Activated T-cell treated with anti-CD3 and anti-CD28 coated beads, Interleukin-2, amount 50 U/mL, for 72 hours (primary cell): ENCODE results near the gene MS4A18. TPM values are rescaled to one million over a fixed set of nuclear protein-coding genes. Genes with fewer than 3 reads are reported as not detected.
A peak's percentile ranks its signal among the peaks of the same experiment; 100 is the strongest.

Source experiments
- ATAC-seq, 2 donors: fragments of 150-1000 bp; cut with Tn5 transposase; replicated peaks in 1 of 2; 2 replicates each; pipeline ENCODE4 v1.10.0; 2021; ENCODE audit warnings: moderate library complexity in 2 of 2, mild to moderate bottlenecking in 1 of 2
- DNase-seq, 2 donors: peaks; one replicate each; pipeline ENCODE4 v3.0.0; 2021 to 2022; ENCODE audit warnings: mixed read lengths in 1 of 2
- H3K27ac Mint-ChIP-seq: one replicate; pipeline ENCODE4 v1.8.0; 2022; ENCODE audit warnings: mild to moderate bottlenecking, moderate library complexity, mixed read lengths
- H3K27me3 Mint-ChIP-seq: one replicate; pipeline ENCODE4 v1.8.0; 2022; ENCODE audit warnings: low read depth, mixed read lengths
- H3K36me3 Mint-ChIP-seq, 2 donors: one replicate each; pipeline ENCODE4 v1.8.0; 2022; ENCODE audit warnings: mixed read lengths in 2 of 2, mild to moderate bottlenecking in 1 of 2; ENCODE audit not compliant: insufficient read depth in 2 of 2
- H3K4me1 Mint-ChIP-seq: one replicate; pipeline ENCODE4 v1.8.0; 2022; ENCODE audit warnings: low read depth, mixed read lengths
- H3K4me3 Mint-ChIP-seq, 2 donors: one replicate each; pipeline ENCODE4 v1.8.0; 2022; ENCODE audit warnings: mild to moderate bottlenecking in 2 of 2, mixed read lengths in 2 of 2, moderate library complexity in 2 of 2
- H3K9me3 Mint-ChIP-seq, 2 donors: one replicate each; pipeline ENCODE4 v1.8.0; 2022; ENCODE audit warnings: mixed read lengths in 2 of 2
- total RNA-seq, 2 donors: library from RNA; stranded (reverse); gene quantifications; one replicate each; pipeline ENCODE4 v1.2.3, GENCODE V29; 2022

Gene MS4A18
- total RNA-seq, 2 donors from 2014 or later: not detected

- Mint-ChIP-seq H3K9me3 (no peaks in the 10 kb centered on the region), H3K4me1 (peaks cover 11% of the 10 kb centered on the region), H3K27ac (no peak overlapping the region), H3K36me3 (no peaks in the 10 kb centered on the region), H3K4me3 (no peak overlapping the region), H3K27me3 (peaks cover 17% of the 10 kb centered on the region)
- peak; percentile 85 to 94 for ATAC-seq
- DNase-seq: peak; percentile 81 to 83
These were observed 51.0 kb downstream of the MS4A18 start for GRCh38 chr11:60775420-60775961.

- ATAC-seq: no peak
- DNase-seq: no peak
- H3K4me3 Mint-ChIP-seq: no peak overlapping the region
- peaks cover 17% of the 10 kb centered on the region for H3K27me3 Mint-ChIP-seq
- H3K9me3 Mint-ChIP-seq: no peaks in the 10 kb centered on the region
- peaks cover 11% of the 10 kb centered on the region for H3K4me1 Mint-ChIP-seq
- no peaks in the 10 kb centered on the region for H3K36me3 Mint-ChIP-seq
- no peak overlapping the region for H3K27ac Mint-ChIP-seq
These were observed 51.6 kb downstream of the MS4A18 start for GRCh38 chr11:60776167-60776566.

DNA sequence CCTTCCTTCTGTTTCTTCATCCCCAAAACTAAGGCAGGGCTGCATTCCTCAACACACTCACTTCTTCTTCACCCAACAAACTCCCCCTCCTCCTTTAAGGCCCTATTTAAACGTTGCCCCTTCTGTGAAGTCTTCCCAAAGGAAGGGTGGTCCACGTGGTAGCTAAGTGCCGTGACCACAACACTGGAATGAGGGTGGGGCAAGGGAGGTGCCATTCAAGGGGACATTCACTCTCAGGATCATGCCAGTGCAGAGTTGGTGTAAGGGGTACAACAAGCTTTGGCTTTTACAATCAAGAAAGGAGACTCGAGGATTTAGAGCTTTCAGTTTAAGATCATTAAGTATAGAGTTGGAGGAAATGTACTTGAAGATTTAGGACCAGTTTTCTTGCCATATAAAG, 52.6 kb downstream of the MS4A18 start:
- Mint-ChIP-seq H3K36me3 (no peaks in the 10 kb centered on the region), H3K27me3 (peaks cover 17% of the 10 kb centered on the region), H3K27ac (no peak overlapping the region), H3K9me3 (no peaks in the 10 kb centered on the region), H3K4me1 (peaks cover 11% of the 10 kb centered on the region), H3K4me3 (no peak overlapping the region)
- DNase-seq (no peak), ATAC-seq (no peak)

DNA sequence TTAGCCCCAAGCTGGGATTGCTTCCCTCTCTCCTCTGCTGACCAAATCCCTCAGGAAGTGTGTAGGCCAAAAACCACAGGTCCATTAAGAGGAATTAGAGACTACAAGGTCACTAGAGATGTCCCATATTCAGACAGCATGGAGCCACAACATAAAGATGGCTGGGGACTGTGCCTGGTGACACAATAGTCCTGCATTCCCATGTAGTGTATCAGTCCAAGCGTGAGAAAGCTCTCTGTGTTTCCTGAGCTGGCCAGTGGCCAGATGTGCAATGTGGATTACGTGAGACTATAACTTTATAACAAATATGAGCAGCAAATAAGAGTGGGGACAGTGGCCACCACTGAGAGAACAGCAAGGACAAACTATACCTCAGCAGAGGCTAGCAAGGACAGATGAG, 53.1 kb downstream of the MS4A18 start:
- Mint-ChIP-seq H3K9me3 (no peaks in the 10 kb centered on the region), H3K27ac (no peak overlapping the region), H3K4me1 (peaks cover 11% of the 10 kb centered on the region), H3K4me3 (no peak overlapping the region), H3K27me3 (peaks cover 17% of the 10 kb centered on the region), H3K36me3 (no peaks in the 10 kb centered on the region)
- DNase-seq: no peak
- no peak for ATAC-seq

- ATAC-seq: no peak
- Mint-ChIP-seq H3K36me3 (no peaks in the 10 kb centered on the region), H3K27ac (no peak overlapping the region), H3K27me3 (peaks cover 11% of the 10 kb centered on the region), H3K9me3 (no peaks in the 10 kb centered on the region), H3K4me3 (no peak overlapping the region), H3K4me1 (peaks cover 10% of the 10 kb centered on the region)
- no peak for DNase-seq
These were observed 55.5 kb downstream of the MS4A18 start for GRCh38 chr11:60780065-60780464.

DNA sequence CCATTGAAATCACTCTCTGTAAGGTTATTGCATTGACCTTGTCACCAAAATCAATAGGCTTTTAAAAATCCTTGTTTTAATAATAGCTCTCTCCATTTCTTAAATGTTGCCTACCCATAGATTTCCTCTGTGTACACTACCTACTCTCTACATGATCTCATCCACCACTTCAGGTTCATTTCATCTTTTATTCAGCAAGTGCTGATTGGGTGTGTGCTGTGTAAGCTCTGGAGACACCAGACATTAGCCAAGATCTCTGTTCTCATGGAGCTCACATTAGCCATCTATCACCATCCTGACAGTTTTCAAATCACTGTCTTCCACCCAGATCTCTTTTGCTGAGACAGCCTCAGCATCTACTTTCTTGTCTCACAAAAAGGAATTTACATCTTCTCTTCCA, 56.3 kb downstream of the MS4A18 start:
- Mint-ChIP-seq H3K36me3 (no peaks in the 10 kb centered on the region), H3K27ac (no peak overlapping the region), H3K27me3 (peaks cover 11% of the 10 kb centered on the region), H3K4me3 (no peak overlapping the region), H3K4me1 (peaks cover 3% of the 10 kb centered on the region), H3K9me3 (no peaks in the 10 kb centered on the region)
- DNase-seq (no peak), ATAC-seq (no peak)

GRCh38 chr11:60781286-60781980, 56.9 kb downstream of the MS4A18 start:
- H3K27me3 Mint-ChIP-seq: peaks cover 11% of the 10 kb centered on the region
- H3K36me3 Mint-ChIP-seq: no peaks in the 10 kb centered on the region
- ATAC-seq (no peak), DNase-seq (no peak)
- H3K27ac Mint-ChIP-seq: no peak overlapping the region
- H3K9me3 Mint-ChIP-seq: no peaks in the 10 kb centered on the region
- H3K4me3 Mint-ChIP-seq: no peak overlapping the region
- no peaks in the 10 kb centered on the region for H3K4me1 Mint-ChIP-seq

DNA sequence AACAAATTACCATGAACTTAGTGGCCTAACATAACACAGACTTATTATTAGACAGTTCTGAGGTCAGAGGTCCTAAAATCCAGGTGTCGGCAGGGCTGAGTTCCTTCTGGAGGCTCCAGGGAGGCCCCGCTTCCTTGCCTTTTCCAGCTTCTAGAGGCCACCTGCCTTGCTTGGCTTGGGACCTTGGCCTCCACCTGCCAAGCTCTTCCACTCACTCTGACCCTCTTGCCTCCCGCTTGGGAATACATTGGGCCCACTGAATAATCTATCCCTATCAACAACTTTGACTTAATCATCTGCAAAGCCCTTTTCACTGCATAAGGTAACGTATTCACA, 57.4 kb downstream of the MS4A18 start:
- H3K27me3 Mint-ChIP-seq: peaks cover 10% of the 10 kb centered on the region
- H3K4me1 Mint-ChIP-seq: no peaks in the 10 kb centered on the region
- no peak overlapping the region for H3K27ac Mint-ChIP-seq
- H3K4me3 Mint-ChIP-seq: no peak overlapping the region
- H3K9me3 Mint-ChIP-seq: no peaks in the 10 kb centered on the region
- ATAC-seq (no peak), DNase-seq (no peak)
- H3K36me3 Mint-ChIP-seq: no peaks in the 10 kb centered on the region

- H3K27ac Mint-ChIP-seq: no peak overlapping the region
- no peak for ATAC-seq
- no peaks in the 10 kb centered on the region for H3K36me3 Mint-ChIP-seq
- H3K27me3 Mint-ChIP-seq: peaks cover 4% of the 10 kb centered on the region
- no peaks in the 10 kb centered on the region for H3K4me1 Mint-ChIP-seq
- no peak overlapping the region for H3K4me3 Mint-ChIP-seq
- no peaks in the 10 kb centered on the region for H3K9me3 Mint-ChIP-seq
- DNase-seq: no peak
These were observed 58.0 kb downstream of the MS4A18 start for GRCh38 chr11:60782393-60783140.

DNA sequence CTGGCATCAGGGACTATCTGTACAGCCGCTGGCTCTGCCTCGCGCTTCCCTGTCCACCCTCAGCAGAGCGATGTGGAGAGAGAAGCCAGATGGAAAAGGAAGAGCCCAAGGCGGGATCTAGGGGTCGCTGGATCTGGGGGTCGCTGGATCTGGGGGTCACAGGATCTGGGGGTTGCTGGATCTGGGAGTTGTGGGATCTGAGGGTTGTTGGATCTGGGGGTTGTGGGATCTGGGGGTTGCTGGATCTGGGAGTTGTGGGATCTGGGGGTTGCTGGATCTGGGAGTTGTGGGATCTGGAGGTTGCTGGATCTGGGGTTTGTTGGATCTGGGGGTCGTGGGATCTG, 58.6 kb downstream of the MS4A18 start:
- H3K9me3 Mint-ChIP-seq: no peaks in the 10 kb centered on the region
- H3K36me3 Mint-ChIP-seq: no peaks in the 10 kb centered on the region
- H3K27ac Mint-ChIP-seq: no peak overlapping the region
- DNase-seq (no peak), ATAC-seq (no peak)
- H3K4me3 Mint-ChIP-seq: no peak overlapping the region
- no peaks in the 10 kb centered on the region for H3K4me1 Mint-ChIP-seq
- no peaks in the 10 kb centered on the region for H3K27me3 Mint-ChIP-seq

DNA sequence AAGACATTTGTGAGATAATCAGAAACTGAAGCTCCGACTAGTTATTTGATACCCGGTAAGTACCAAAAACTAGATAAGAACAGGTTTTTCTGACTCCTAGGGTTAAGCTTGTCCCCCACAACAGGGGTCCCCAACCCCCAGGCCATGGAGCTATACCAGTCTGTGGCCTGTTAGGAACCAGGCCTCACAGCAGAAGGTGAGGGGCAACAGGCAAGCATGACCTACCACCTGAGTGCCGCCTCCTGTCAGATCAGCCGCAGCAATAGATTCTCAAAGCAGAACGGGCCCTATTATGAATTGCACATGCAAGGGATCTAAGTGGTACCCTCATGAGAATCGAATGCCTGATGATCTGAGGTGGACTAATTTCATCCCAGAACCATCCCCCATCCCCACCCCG, 59.4 kb downstream of the MS4A18 start:
- Mint-ChIP-seq H3K36me3 (no peaks in the 10 kb centered on the region), H3K27ac (no peak overlapping the region), H3K9me3 (no peaks in the 10 kb centered on the region), H3K4me3 (no peak overlapping the region), H3K27me3 (no peaks in the 10 kb centered on the region), H3K4me1 (no peaks in the 10 kb centered on the region)
- ATAC-seq (no peak), DNase-seq (no peak)

DNA sequence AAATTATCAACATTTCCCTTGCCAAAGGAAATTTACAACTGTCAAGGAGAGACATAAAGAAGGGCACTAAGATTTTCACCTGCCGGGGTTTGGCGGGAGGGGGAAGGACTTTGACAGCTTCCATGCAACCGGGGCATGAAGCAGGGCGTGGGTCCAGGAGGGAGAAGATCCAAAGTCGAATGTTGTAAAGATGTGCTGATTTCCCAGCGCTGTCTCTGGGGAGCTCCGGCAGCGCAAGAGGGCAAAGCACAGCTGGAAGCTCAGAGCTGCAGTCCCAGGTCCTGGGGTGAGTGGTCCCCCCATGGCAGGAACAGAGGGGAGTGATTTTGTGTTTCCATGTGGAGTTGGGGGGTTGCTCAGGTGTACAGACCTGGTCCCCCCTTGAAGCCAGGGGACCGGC, 60.6 kb downstream of the MS4A18 start, which contains the start of gene MS4A10:
Gene MS4A10, plus strand, starts transcription at position 198 of the 400 bp plus-strand sequence. CDS start 5,003 bp downstream, outside the sequence.
- H3K4me3 Mint-ChIP-seq: no peak within 1 kb of the TSS
- no peaks in the 10 kb centered on the region for H3K4me1 Mint-ChIP-seq
- H3K36me3 Mint-ChIP-seq: no peaks in the 10 kb centered on the region
- no peaks in the 10 kb centered on the region for H3K27me3 Mint-ChIP-seq
- no peak within 1 kb of the TSS for H3K27ac Mint-ChIP-seq
- no peaks in the 10 kb centered on the region for H3K9me3 Mint-ChIP-seq
- no peak for DNase-seq
- ATAC-seq: no peak

- Mint-ChIP-seq H3K9me3 (no peaks in the 10 kb centered on the region), H3K36me3 (no peaks in the 10 kb centered on the region), H3K4me3 (no peak overlapping the region), H3K27me3 (no peaks in the 10 kb centered on the region), H3K4me1 (no peaks in the 10 kb centered on the region), H3K27ac (no peak overlapping the region)
- no peak for DNase-seq
- no peak for ATAC-seq
These were observed 61.4 kb downstream of the MS4A18 start for GRCh38 chr11:60785806-60786361.
